Measurements from ENCODE around the gene GZMB.
"Not testable (repeated sequence)": the region's sequence is repeated elsewhere in the genome, so short reads cannot be mapped to it uniquely, and the experiment has no call there.

GZMB gene

GRCh38 chr14:24664366-24664765 lies 30.4 kb upstream of the GZMB start:
- H3K4me3 ChIP-seq (ENCODE audit: low read depth, low read length): no peak overlapping the region
- no peak for TF ChIP-seq CTCF (IDR thresholded peaks at IDR 0.05; ENCODE audit: control insufficient read depth, extremely low read depth, insufficient read depth)
- no peak for DNase-seq (ENCODE audit: low read depth)

- H3K4me3 ChIP-seq (ENCODE audit: low read depth, low read length): no peak overlapping the region
- TF ChIP-seq CTCF (IDR thresholded peaks at IDR 0.05; ENCODE audit: control insufficient read depth, extremely low read depth, insufficient read depth): no peak
Observed at GRCh38 chr14:24662753-24663152, 28.8 kb upstream of the GZMB start.

GRCh38 chr14:24659916-24660570 lies 26.1 kb upstream of the GZMB start:
- DNase-seq (ENCODE audit: low read depth): no peak
- no peak overlapping the region for H3K4me3 ChIP-seq (ENCODE audit: low read depth, low read length)
- no peak for TF ChIP-seq CTCF (IDR thresholded peaks at IDR 0.05; ENCODE audit: control insufficient read depth, extremely low read depth, insufficient read depth)

More at GRCh38 chr14:24662753-24663152, 28.8 kb upstream of the GZMB start:
- DNase-seq (ENCODE audit: low read depth): no peak

GRCh38 chr14:24648361-24648760 lies 14.4 kb upstream of the GZMB start:
- DNase-seq (ENCODE audit: low read depth); H3K4me3 ChIP-seq (ENCODE audit: low read depth, low read length): not testable (repeated sequence)

GRCh38 chr14:24639905-24640304 lies 5.9 kb upstream of the GZMB start:
- no peak for DNase-seq (ENCODE audit: low read depth)
- no peak for TF ChIP-seq CTCF (IDR thresholded peaks at IDR 0.05; ENCODE audit: control insufficient read depth, extremely low read depth, insufficient read depth)

GRCh38 chr14:24639270-24639669 lies 5.3 kb upstream of the GZMB start:
- H3K4me3 ChIP-seq (ENCODE audit: low read depth, low read length): no peak overlapping the region
- DNase-seq (ENCODE audit: low read depth): no peak
- TF ChIP-seq CTCF (IDR thresholded peaks at IDR 0.05; ENCODE audit: control insufficient read depth, extremely low read depth, insufficient read depth): no peak

More at GRCh38 chr14:24639905-24640304, 5.9 kb upstream of the GZMB start:
- H3K4me3 ChIP-seq (ENCODE audit: low read depth, low read length): no peak overlapping the region

GRCh38 chr14:24633353-24633752 lies 637 bp downstream of the GZMB start:
- TF ChIP-seq CTCF (IDR thresholded peaks at IDR 0.05; ENCODE audit: control insufficient read depth, extremely low read depth, insufficient read depth): no peak
- no peak for DNase-seq (ENCODE audit: low read depth)
- H3K4me3 ChIP-seq (ENCODE audit: low read depth, low read length): no peak overlapping the region
